GM19025 (cell line): Measurements from ENCODE around the gene PDLIM5.
A peak's percentile ranks its signal among the peaks of the same experiment; 100 is the strongest.
"Not testable (repeated sequence)": the region's sequence is repeated elsewhere in the genome, so short reads cannot be mapped to it uniquely, and the experiment has no call there.

Experiments
- ATAC-seq: cut with Tn5 transposase; IDR thresholded peaks from one replicate; pipeline ENCODE4 v1.9.1; 2021; ENCODE audit warnings: mild to moderate bottlenecking, low read depth, moderate library complexity; ENCODE audit not compliant: unreplicated experiment

PDLIM5 gene

GRCh38 chr4:94581766-94582165 is 130.0 kb downstream of the PDLIM5 start:
- no peak for ATAC-seq

- ATAC-seq, result no peak
These were observed 130.8 kb downstream of the PDLIM5 start for GRCh38 chr4:94582517-94582916.

GRCh38 chr4:94583914-94584641 is 132.3 kb downstream of the PDLIM5 start:
- peak; percentile 84 for ATAC-seq

GRCh38 chr4:94588896-94589693 is 137.4 kb downstream of the PDLIM5 start:
- ATAC-seq, result no peak

- no peak for ATAC-seq
These were observed 138.8 kb downstream of the PDLIM5 start for GRCh38 chr4:94590493-94590892.

- ATAC-seq, result no peak
These were observed 139.5 kb downstream of the PDLIM5 start for GRCh38 chr4:94591289-94591688.

GRCh38 chr4:94595013-94595412 is 143.3 kb downstream of the PDLIM5 start:
- no peak for ATAC-seq

GRCh38 chr4:94595880-94596483 is 144.2 kb downstream of the PDLIM5 start:
- peak; percentile 73 for ATAC-seq

- no peak for ATAC-seq
These were observed 147.0 kb downstream of the PDLIM5 start for GRCh38 chr4:94598758-94599157.

GRCh38 chr4:94603170-94603747 is 151.5 kb downstream of the PDLIM5 start:
- ATAC-seq, result no peak

GRCh38 chr4:94605241-94605805 is 153.6 kb downstream of the PDLIM5 start:
- no peak for ATAC-seq

- no peak for ATAC-seq
These were observed 158.4 kb downstream of the PDLIM5 start for GRCh38 chr4:94610145-94610544.

GRCh38 chr4:94613248-94613647 is 161.5 kb downstream of the PDLIM5 start:
- ATAC-seq, result no peak

- no peak for ATAC-seq
These were observed 163.7 kb downstream of the PDLIM5 start for GRCh38 chr4:94615451-94615850.

GRCh38 chr4:94621491-94622080 is 169.8 kb downstream of the PDLIM5 start:
- no peak for ATAC-seq

GRCh38 chr4:94623126-94623911 is 171.6 kb downstream of the PDLIM5 start:
- ATAC-seq, result no peak

- ATAC-seq, result no peak
These were observed 175.2 kb downstream of the PDLIM5 start for GRCh38 chr4:94626942-94627341.

- not testable (repeated sequence) for ATAC-seq
These were observed 177.3 kb downstream of the PDLIM5 start for GRCh38 chr4:94629058-94629457.

- ATAC-seq, result no peak
These were observed 178.1 kb downstream of the PDLIM5 start for GRCh38 chr4:94629837-94630236.

- ATAC-seq, result no peak
These were observed 182.5 kb downstream of the PDLIM5 start for GRCh38 chr4:94634271-94634670.
